Measurements from ENCODE around the gene RTN3.
A peak's percentile ranks its signal among the peaks of the same experiment; 100 is the strongest.
"Not testable (repeated sequence)": the region's sequence is repeated elsewhere in the genome, so short reads cannot be mapped to it uniquely, and the experiment has no call there.

The RTN3 gene

GRCh38 chr11:63683133-63683991, 2.1 kb downstream of the RTN3 start:
- DNase-seq: peak; percentile 38

GRCh38 chr11:63685158-63685721, 3.9 kb downstream of the RTN3 start:
- not testable (repeated sequence) for DNase-seq

DNA sequence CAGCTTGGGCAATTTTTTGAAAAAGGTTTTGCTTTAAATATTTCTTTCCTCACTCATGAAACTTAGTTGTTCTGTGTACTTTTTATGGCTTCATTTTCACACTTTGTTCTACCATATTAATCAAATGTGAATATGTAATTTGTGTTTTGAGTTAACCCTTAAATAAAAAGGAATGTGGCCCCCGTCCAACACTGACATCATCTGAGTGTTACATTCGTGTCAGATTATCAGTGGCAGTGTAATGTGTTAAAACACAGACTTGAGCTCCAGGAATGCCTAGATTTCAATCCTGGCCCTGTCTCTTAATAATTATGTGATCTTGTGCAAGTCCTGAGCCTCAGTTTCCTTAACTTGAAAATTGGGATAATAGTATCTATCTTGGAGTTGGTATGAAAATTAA, 5.6 kb downstream of the RTN3 start:
- peak; percentile 32 for DNase-seq

GRCh38 chr11:63687845-63688244, 6.5 kb downstream of the RTN3 start:
- DNase-seq: no peak

DNA sequence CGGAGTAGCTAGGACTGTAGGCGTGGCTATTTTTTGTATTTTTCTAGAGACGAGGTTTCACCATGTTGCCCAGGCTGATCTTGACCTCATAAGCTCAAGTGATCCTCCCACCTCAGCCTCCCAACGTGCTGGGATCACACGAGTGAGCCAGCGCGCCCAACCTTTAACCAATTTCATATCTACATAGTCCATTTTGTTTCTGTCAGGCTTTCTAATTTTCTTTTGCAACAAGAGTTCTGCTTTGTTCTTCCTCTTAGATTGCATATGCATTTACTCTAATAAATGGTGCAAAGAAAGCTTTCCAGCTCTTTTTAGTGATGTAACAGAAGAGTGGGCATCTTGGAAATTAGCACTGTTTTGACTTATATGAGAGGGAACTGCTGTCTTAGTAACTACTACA, 13.3 kb downstream of the RTN3 start:
- DNase-seq: no peak

GRCh38 chr11:63698976-63699733, 17.9 kb downstream of the RTN3 start:
- no peak for DNase-seq

- DNase-seq: no peak
These were observed 18.6 kb downstream of the RTN3 start for GRCh38 chr11:63699896-63700295.

GRCh38 chr11:63705526-63705925, 24.2 kb downstream of the RTN3 start:
- DNase-seq: no peak

DNA sequence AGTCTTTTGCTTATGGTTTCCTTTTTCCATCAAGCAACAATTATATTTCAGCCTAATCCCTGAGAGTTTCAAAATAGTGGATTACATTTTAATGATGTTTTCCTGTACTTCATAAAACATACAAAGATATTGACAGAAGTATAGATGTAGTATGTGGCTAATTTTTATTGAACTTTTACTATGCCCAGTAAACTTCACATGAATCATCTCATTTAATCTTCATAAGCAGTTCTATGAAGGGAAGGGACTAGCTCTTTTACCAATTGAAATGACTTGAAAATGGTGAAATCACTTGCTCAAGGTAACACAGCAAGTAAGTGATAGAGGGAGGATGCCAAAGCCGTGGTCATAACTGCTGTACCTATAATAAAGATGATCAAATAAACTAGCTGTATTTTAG, 27.5 kb downstream of the RTN3 start:
- no peak for DNase-seq

GRCh38 chr11:63709336-63709884, 28.1 kb downstream of the RTN3 start:
- peak; percentile 30 for DNase-seq

- DNase-seq: peak; percentile 61
These were observed 29.3 kb downstream of the RTN3 start for GRCh38 chr11:63710476-63711217.

DNA sequence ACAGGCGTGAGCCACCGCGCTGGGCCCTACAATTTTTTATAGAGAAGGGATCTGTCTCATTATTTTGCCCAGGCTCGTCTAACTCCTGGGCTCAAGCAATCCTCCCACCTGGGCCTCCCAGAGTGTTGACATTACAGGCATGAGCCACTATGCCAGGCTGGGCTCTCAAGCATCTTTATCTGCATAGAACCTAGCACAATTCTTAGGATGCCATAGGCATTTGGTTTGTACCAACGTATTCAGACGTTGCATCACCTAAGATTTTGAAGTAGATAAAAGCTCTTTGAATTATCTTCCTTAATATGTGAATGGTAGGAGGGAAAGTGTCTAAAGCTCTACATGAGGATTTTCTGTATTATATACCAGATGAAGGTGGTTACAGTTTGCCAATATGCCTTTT, 30.5 kb downstream of the RTN3 start:
- no peak for DNase-seq

- DNase-seq: no peak
These were observed 32.5 kb downstream of the RTN3 start for GRCh38 chr11:63713766-63714165.

DNA sequence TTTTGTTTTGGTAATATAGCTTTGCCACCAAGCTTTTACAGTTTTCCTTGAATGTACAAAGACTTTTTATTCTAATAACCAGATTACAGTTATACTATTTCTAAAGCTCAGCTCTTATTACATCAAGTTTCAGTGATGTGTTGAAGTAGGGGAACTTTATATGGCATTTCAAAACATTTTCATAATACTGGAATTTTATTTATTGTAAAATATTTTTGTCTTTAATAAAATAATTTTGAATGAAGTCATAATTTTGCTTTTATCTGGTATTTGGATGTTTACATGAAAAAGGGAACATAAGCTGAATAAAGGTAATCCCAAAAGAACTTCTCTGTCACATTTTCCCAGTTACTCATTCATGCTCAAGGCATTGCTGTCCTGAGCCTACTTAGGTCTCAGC, 34.7 kb downstream of the RTN3 start:
- DNase-seq: no peak

GRCh38 chr11:63719001-63719400, 37.7 kb downstream of the RTN3 start:
- no peak for DNase-seq

DNA sequence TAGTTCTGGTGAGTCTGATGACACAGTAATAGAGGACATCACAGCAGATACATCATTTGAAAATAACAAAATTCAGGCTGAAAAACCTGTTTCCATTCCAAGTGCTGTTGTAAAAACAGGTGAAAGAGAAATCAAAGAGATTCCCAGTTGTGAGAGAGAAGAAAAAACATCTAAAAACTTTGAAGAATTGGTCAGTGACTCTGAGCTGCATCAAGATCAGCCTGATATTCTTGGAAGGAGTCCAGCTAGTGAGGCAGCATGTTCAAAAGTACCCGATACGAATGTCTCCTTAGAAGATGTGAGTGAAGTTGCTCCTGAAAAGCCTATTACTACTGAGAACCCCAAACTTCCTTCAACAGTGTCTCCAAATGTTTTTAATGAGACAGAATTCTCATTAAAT, 38.7 kb downstream of the RTN3 start:
- no peak for DNase-seq

DNA sequence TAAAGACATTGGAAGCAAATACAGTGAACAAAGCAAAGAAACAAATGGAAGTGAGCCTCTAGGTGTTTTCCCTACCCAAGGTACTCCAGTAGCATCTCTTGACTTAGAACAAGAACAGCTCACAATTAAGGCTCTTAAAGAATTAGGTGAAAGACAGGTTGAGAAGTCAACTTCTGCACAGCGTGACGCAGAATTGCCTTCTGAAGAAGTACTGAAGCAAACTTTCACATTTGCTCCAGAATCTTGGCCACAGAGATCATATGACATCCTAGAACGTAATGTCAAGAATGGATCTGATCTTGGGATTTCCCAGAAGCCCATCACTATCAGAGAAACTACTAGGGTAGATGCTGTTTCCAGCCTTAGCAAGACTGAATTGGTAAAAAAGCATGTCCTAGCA, 39.3 kb downstream of the RTN3 start:
- DNase-seq: no peak

DNA sequence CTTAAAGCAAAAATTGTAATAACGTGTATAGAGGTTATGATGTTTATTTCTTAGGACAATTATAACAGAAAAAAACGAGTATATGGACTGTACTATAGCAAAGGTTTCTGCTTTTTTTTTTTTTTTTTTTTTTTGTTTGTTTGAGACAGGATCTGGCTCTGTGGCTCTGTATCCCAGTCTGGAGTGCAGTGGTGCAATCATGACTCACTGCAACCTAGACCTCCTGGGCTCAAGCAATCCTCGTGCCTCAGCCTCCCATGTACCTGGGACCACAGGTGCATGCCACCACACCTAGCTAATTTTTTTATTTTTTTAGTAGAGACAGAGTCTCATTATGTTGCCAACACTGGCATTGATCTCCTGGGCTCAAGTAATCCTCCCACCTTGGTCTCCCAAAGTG, 48.0 kb downstream of the RTN3 start:
- DNase-seq: no peak

- DNase-seq: no peak
These were observed 55.6 kb downstream of the RTN3 start for GRCh38 chr11:63736864-63737263.

- DNase-seq: no peak
These were observed 56.4 kb downstream of the RTN3 start for GRCh38 chr11:63737718-63738117.

GRCh38 chr11:63738720-63739360, 57.5 kb downstream of the RTN3 start:
- peak; percentile 77 for DNase-seq

Data from EL (cell line).